OCI-LY7 (cell line): ENCODE measurements around the gene RPS4Y1.

Experiments
- CTCF ChIP-seq: fragments of 200-600 bp; sonication (generic); conservative IDR thresholded peaks from 2 replicates; pipeline ENCODE4 v1.5.1; 2014; ENCODE audit warnings: mild to moderate bottlenecking, antibody characterized with exemption, low read length, moderate library complexity, mixed read lengths
- EZH2phosphoT487 ChIP-seq: fragments of 200-600 bp; sonication (generic); IDR thresholded peaks from 2 replicates; pipeline ENCODE4 v1.6.1; 2018; ENCODE audit warnings: low read depth, borderline replicate concordance, mild to moderate bottlenecking, mixed run types, antibody characterized with exemption, low read length, moderate library complexity, mixed read lengths

- TF ChIP-seq CTCF (no peak), EZH2phosphoT487 (no peak)
Measured at GRCh38 chrY:2860511-2860910, 19.1 kb downstream of the RPS4Y1 start.
